Heart right ventricle (tissue), 16 donors: ENCODE measurements around the gene RNF152. TPM values are rescaled to one million over a fixed set of nuclear protein-coding genes. Genes with fewer than 3 reads are reported as not detected.
"Not testable (repeated sequence)": the region's sequence is repeated elsewhere in the genome, so short reads cannot be mapped to it uniquely, and the experiment has no call there.

Experiments used
- ATAC-seq, 8 donors: fragments of 200-7000 bp; cut with Tn5 transposase; one replicate each; pipeline ENCODE4 v1.9.1; 2020; ENCODE audit warnings: mild to moderate bottlenecking in 8 of 8, moderate library complexity in 8 of 8, moderate number of reproducible peaks in 1 of 8
- DNase-seq, 2 donors: peaks; one replicate each; pipeline ENCODE4 v3.0.0-alpha.2; 2020
- H3K27ac ChIP-seq, 10 donors: fragments of 200-600 bp; sonication (generic) in 2 of 10; one replicate each; pipeline versions ENCODE4 v1.5.0 to v1.8.0; 2020 to 2022; ENCODE audit warnings: mild to moderate bottlenecking in 3 of 10
- H3K27me3 ChIP-seq, 7 donors: fragments of 200-600 bp; one replicate each; pipeline ENCODE4 v1.8.0; 2021 to 2022; ENCODE audit warnings: mild to moderate bottlenecking in 2 of 7
- H3K36me3 ChIP-seq, 9 donors: fragments of 200-600 bp; sonication (generic) in 1 of 9; one replicate each; pipeline versions ENCODE4 v1.5.0 to v1.8.0; 2020 to 2022; ENCODE audit warnings: mild to moderate bottlenecking in 2 of 9
- H3K4me1 ChIP-seq, 9 donors: fragments of 200-600 bp; sonication (generic) in 1 of 9; one replicate each; pipeline versions ENCODE4 v1.5.0 to v1.8.0; 2020 to 2022; ENCODE audit warnings: mild to moderate bottlenecking in 4 of 9
- H3K4me3 ChIP-seq, 10 donors: fragments of 200-600 bp; sonication (generic) in 2 of 10; one replicate each; pipeline versions ENCODE4 v1.5.0 to v1.8.0; 2020 to 2022; ENCODE audit warnings: mild to moderate bottlenecking in 7 of 10, moderate library complexity in 2 of 10
- H3K9me3 ChIP-seq, 11 donors: fragments of 200-600 bp in 10 of 11; sonication (generic) in 2 of 11; one replicate each; pipeline versions ENCODE4 v1.5.0 to v1.8.0; 2013 to 2022; ENCODE audit warnings: mild to moderate bottlenecking in 2 of 11, control low read depth in 1 of 11, moderate library complexity in 1 of 11
- WGBS, 2 donors: extraction: QIAGEN DNeasy Blood & Tissue Kit; methylation state at CpG; one replicate each; pipeline ENCODE4 v1.1.7; 2013; ENCODE audit warnings: inconsistent platforms in 1 of 2; 5-methylcytosine and 5-hydroxymethylcytosine counted together
- intact Hi-C, 10 donors: fragments of 100-400 bp; cut with DNase I; formaldehyde crosslinking; loops; one replicate each; pipeline versions ENCODE4 v1.11.1 to v1.14.2; 2022
- polyA plus RNA-seq, 2 donors: library from polyadenylated mRNA; stranded (reverse); fragments of 200-250 nt; gene quantifications; one replicate each; pipeline ENCODE4 v1.2.3, GENCODE V29; 2013
- total RNA-seq, 10 donors: library from RNA; stranded (reverse); fragmentation: NEBNext Ultra II Directional in 3 of 10; extraction: Animal tissue kit (Norgen Biotek cat#: 25700) in 3 of 10; gene quantifications; one replicate each; pipeline versions ENCODE4 v1.2.1 to v1.2.4, GENCODE V29; 2021 to 2023
- TF ChIP-seq, protein P1 (sequence below), 9 donors: fragments of 200-600 bp; sonication (generic) in 2 of 9; IDR thresholded peaks; one replicate each; pipeline versions ENCODE4 v1.5.0 to v1.8.0; 2021 to 2022; ENCODE audit warnings: antibody characterized with exemption in 9 of 9, mild to moderate bottlenecking in 5 of 9, moderate library complexity in 1 of 9
- donor health status: Arrhythmogenic right ventricular cardiomyopathy.
- donor health status: ischemic (EF 13 %, LVEDD 7.1; RV severe dilation, severe dysfunction).
- donor health status: healthy with polysubstance abuse.
- donor health status: DM: no; HTN: yes; CAD: no.
- donor health status: DM: no; HTN: no; CAD: no.
- donor health status: ischemic (EF 25% LVEDD 6.9; RV normal size, moderate dysfunction).
- donor health status: ischemic (EF 25% LVEDD 5.7; RV mildly dilated, moderate dysfunction).
- donor health status: healthy.
- donor health status: DM: yes; HTN: yes; CAD: no.
- donor health status: Ischemic cardiomyopathy.
- donor health status: ischemic (EF 35%, LVEDD 5.7; RV mildly dilated, moderate dysfunction).
- donor health status: nonischemic (EF 11% LVEDD 7.7; RV severe dilation, severe dysfunction).
- donor health status: DM: yes; HTN: yes; CAD: no.
- donor health status: PGD.
- donor health status: ischemic (EF 29% LVEDD 5.4; RV normal size, mild dysfunction).
- donor health status: nonischemic (EF 23%, LVEDD 6.1; RV moderate dilation, normal function).

Gene RNF152
- total and polyA plus RNA-seq, 12 donors = 1.7 to 19.1 (median 10.9) TPM

DNA sequence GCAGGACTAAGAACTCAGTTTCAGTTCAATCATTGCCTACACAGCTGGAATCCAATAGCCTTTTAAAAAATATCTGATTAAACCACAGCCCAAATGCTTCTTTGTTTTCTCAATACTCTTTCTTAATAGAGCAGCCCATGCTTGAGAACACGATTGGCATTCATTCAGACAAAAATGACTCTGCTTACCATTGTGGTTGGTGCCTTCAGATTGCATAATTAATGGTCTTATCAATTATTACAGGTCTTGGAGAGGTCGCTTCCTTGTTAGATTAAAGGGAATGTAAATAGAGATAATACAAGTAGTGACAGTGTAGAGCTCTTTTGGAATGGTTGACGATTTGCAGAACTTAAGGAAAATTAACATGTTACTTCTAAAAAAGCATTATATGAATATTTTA is 107.2 kb downstream of the RNF152 start:
- H3K4me1 ChIP-seq = no peaks in the 10 kb centered on the region
- no peak for DNase-seq
- no peak overlapping the region for H3K4me3 ChIP-seq
- TF ChIP-seq, protein P1, sequence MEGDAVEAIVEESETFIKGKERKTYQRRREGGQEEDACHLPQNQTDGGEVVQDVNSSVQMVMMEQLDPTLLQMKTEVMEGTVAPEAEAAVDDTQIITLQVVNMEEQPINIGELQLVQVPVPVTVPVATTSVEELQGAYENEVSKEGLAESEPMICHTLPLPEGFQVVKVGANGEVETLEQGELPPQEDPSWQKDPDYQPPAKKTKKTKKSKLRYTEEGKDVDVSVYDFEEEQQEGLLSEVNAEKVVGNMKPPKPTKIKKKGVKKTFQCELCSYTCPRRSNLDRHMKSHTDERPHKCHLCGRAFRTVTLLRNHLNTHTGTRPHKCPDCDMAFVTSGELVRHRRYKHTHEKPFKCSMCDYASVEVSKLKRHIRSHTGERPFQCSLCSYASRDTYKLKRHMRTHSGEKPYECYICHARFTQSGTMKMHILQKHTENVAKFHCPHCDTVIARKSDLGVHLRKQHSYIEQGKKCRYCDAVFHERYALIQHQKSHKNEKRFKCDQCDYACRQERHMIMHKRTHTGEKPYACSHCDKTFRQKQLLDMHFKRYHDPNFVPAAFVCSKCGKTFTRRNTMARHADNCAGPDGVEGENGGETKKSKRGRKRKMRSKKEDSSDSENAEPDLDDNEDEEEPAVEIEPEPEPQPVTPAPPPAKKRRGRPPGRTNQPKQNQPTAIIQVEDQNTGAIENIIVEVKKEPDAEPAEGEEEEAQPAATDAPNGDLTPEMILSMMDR (IDR thresholded peaks at IDR 0.05) = no peak
- peaks cover 0 to 25% (median 0%) of the 10 kb centered on the region in 11 donors for H3K9me3 ChIP-seq
- WGBS, 2 donors = 66 to 76% methylated on average over 3 of the region's 3 CpGs
- no peaks in the 10 kb centered on the region for H3K27me3 ChIP-seq
- no peak for ATAC-seq
- H3K36me3 ChIP-seq = no peaks in the 10 kb centered on the region
- intact Hi-C loops = no loop called here
- H3K27ac ChIP-seq = no peak overlapping the region

DNA sequence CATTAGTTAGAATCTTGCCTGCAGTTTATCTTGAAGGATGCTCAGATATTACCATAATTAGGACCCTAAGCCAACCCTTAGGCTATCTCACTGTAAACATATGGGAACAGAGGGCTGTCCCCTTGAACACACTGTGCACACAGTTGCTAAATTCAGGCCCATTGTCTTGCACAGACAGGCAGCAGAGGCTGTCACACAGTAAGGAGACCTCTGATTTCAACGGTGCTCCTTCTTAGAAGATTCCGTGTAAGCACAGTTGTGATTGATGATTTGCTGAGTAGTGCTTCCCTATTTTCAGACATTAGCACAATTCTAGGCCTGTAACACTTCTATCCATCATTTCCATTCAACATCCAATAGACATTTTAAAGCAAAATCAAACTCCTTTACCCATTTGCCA is 108.0 kb downstream of the RNF152 start:
- peaks cover 0 to 25% (median 0%) of the 10 kb centered on the region in 11 donors for H3K9me3 ChIP-seq
- 41 to 44% methylated on average over 2 of the region's 2 CpGs for WGBS, 2 donors
- DNase-seq (no peak), ATAC-seq (no peak)
- H3K4me3 ChIP-seq = no peak overlapping the region
- intact Hi-C loops = no loop called here
- no peaks in the 10 kb centered on the region for H3K27me3 ChIP-seq
- TF ChIP-seq, protein P1 (IDR thresholded peaks at IDR 0.05) = no peak
- H3K27ac ChIP-seq = no peak overlapping the region
- no peaks in the 10 kb centered on the region for H3K36me3 ChIP-seq
- H3K4me1 ChIP-seq = no peaks in the 10 kb centered on the region

DNA sequence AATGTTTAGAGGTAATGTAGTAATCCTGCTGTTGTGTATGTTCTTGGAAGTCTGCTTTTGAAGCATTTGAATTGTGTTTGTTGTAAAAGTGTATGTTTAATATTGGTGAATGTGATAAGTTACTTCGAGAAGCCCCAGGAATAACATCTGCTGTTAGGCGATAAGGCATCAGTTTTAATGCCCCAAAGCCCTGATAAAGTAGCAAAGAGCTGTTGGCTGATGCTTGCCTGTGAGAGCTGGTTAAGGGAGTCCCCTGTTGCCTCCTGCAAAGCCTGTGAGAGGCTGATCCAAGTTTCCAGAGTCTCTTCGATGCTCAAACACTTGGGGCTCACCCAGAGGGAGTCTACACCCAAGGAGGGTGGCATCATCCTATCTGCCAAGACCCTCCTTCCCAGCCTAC is 110.3 kb downstream of the RNF152 start:
- peaks cover 0 to 21% (median under 1%) of the 10 kb centered on the region in 11 donors for H3K9me3 ChIP-seq
- intact Hi-C loops = no loop called here
- no peaks in the 10 kb centered on the region for H3K4me1 ChIP-seq
- H3K36me3 ChIP-seq = no peaks in the 10 kb centered on the region
- WGBS, 2 donors = 57 to 66% methylated on average over 3 of the region's 3 CpGs
- no peak overlapping the region for H3K27ac ChIP-seq
- ATAC-seq = no peak
- H3K27me3 ChIP-seq = no peaks in the 10 kb centered on the region
- no peak overlapping the region for H3K4me3 ChIP-seq
- TF ChIP-seq, protein P1 (IDR thresholded peaks at IDR 0.05) = no peak
- no peak for DNase-seq

DNA sequence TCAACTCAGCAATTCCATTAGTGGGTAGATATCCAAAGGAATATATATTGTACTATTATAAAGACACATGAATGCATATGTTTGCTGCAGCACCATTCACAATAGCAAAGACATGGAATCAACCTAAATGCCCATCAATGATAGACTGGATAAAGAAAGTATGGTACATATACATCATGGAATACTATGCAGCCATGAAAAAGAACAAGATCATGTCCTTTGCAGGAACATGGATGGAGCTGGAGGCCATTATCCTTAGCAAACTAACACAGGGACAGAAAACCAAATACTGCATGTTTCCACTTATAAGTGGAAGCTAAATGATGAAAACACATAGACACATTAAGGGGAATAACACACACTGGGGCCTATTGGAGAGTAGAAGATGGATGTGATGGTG is 116.6 kb downstream of the RNF152 start:
- not testable (repeated sequence) for H3K27ac ChIP-seq, DNase-seq, H3K4me3 ChIP-seq, H3K4me1 ChIP-seq, H3K27me3 ChIP-seq, H3K36me3 ChIP-seq, ATAC-seq
- H3K9me3 ChIP-seq = peaks cover 0 to 25% (median 15%) of the 10 kb centered on the region in 11 donors
- intact Hi-C loops = loop anchor here in 1 of 10 donors (5.0 kb wide), 1 partner anchor 1339 kb away; no protein-coding TSS in a partner anchor

DNA sequence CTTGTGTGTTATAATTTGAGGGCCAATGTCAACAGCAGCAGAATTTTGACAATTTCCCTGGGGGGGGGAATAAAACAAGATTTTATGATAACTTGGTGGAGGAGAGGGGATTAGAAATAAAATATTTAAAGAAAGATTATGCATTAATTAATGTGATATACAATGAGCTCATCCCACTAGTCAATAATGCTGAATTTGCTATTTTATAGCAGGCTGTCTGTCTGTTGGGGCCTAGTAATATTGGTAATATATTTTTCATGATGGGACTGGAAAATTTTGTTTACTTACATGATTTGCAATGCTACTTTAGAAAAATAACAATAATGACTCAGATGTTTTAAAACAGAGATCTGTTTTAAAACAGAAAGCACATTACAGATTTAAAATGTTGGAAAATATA is 118.0 kb downstream of the RNF152 start:
- no peak overlapping the region for H3K27ac ChIP-seq
- no peaks in the 10 kb centered on the region for H3K27me3 ChIP-seq
- intact Hi-C loops = loop anchor here in 1 of 10 donors (5.0 kb wide), 1 partner anchor 1338 kb away; no protein-coding TSS in a partner anchor
- no peaks in the 10 kb centered on the region for H3K36me3 ChIP-seq
- DNase-seq (no peak), ATAC-seq (no peak)
- peaks cover 0 to 4% (median 0%) of the 10 kb centered on the region in 9 donors for H3K4me1 ChIP-seq
- TF ChIP-seq, protein P1 (IDR thresholded peaks at IDR 0.05) = no peak
- H3K9me3 ChIP-seq = peaks cover 0 to 25% (median 15%) of the 10 kb centered on the region in 11 donors
- no peak overlapping the region for H3K4me3 ChIP-seq
